IMR-90 (cell line): Measurements from ENCODE around the gene NUDT7. TPM values are rescaled to one million over a fixed set of nuclear protein-coding genes. Genes with fewer than 3 reads are reported as not detected.

Experiments
- ATAC-seq: fragments of 200-7000 bp; cut with Tn5 transposase; 2 replicates; pipeline ENCODE4 v1.9.1; 2020; ENCODE audit warnings: low read depth, mild to moderate bottlenecking, moderate library complexity
- BruUV-seq: library from RNA; stranded (reverse); fragments of 400-500 nt; replicated peaks from 2 replicates; lab custom pipeline; 2021; lab: Mats Ljungman, UMichigan
- CTCF ChIA-PET: fragments of 300-600 bp; formaldehyde crosslinking; extraction: SDS; loops from one replicate; lab custom pipeline; 2021; ENCODE audit warnings: antibody characterized with exemption; lab: Yijun Ruan, JAX
- POLR2A ChIA-PET: fragments of 300-600 bp; sonication (Branson Sonifier 250); formaldehyde crosslinking; loops from one replicate; lab custom pipeline; 2022; ENCODE audit warnings: antibody characterized with exemption; ENCODE audit not compliant: unreplicated experiment; lab: Charles Lee
- DNase-seq: peaks from one replicate; pipeline ENCODE4 v3.0.0; 2013
- H2AFZ ChIP-seq: replicated peaks from 2 replicates; pipeline ENCODE3; 2013; ENCODE audit warnings: low read length, mild to moderate bottlenecking; ENCODE audit not compliant: poor library complexity
- H2AK5ac ChIP-seq: 2 replicates; pipeline ENCODE4 v1.6.1; 2013; ENCODE audit warnings: low read depth, low read length, inconsistent platforms
- H2AK9ac ChIP-seq: replicated peaks from 2 replicates; pipeline ENCODE3; 2013; ENCODE audit warnings: mild to moderate bottlenecking, low read depth, low read length, moderate library complexity; ENCODE audit not compliant: poor library complexity
- H2BK120ac ChIP-seq: 2 replicates; pipeline ENCODE4 v1.6.1; 2013; ENCODE audit warnings: low read depth, low read length, inconsistent platforms
- H2BK15ac ChIP-seq: 3 replicates; pipeline ENCODE4 v1.6.1; 2013; ENCODE audit warnings: low read depth, low read length, inconsistent platforms
- H2BK20ac ChIP-seq: 2 replicates; pipeline ENCODE4 v1.6.1; 2013; ENCODE audit warnings: low read depth, mild to moderate bottlenecking, inconsistent platforms, low read length, moderate library complexity
- H2BK5ac ChIP-seq: 2 replicates; pipeline ENCODE4 v1.6.1; 2013; ENCODE audit warnings: mild to moderate bottlenecking, low read depth, low read length, inconsistent platforms; ENCODE audit not compliant: poor library complexity, severe bottlenecking
- H3K14ac ChIP-seq: replicated peaks from 2 replicates; pipeline ENCODE4 v1.6.1; 2013; ENCODE audit warnings: low read depth, low read length, inconsistent platforms
- H3K18ac ChIP-seq: 2 replicates; pipeline ENCODE4 v1.6.1; 2013; ENCODE audit warnings: low read depth, low read length, control low read depth
- H3K23ac ChIP-seq: 2 replicates; pipeline ENCODE4 v1.6.1; 2013; ENCODE audit warnings: low read depth, low read length, inconsistent platforms
- H3K27ac ChIP-seq: 2 replicates; pipeline ENCODE4 v1.5.1; 2013; ENCODE audit warnings: mild to moderate bottlenecking, control low read depth, low read length; ENCODE audit not compliant: insufficient read depth
- H3K27me3 ChIP-seq: 2 replicates; pipeline ENCODE4 v1.6.1; 2013; ENCODE audit warnings: low read length; ENCODE audit not compliant: control insufficient read depth, insufficient read depth
- H3K36me3 ChIP-seq: 2 replicates; pipeline ENCODE4 v1.6.1; 2013; ENCODE audit warnings: low read length, mixed read lengths; ENCODE audit not compliant: control insufficient read depth, insufficient read depth
- H3K4ac ChIP-seq: 2 replicates; pipeline ENCODE4 v1.6.1; 2013; ENCODE audit warnings: low read depth, low read length, inconsistent platforms
- H3K4me1 ChIP-seq: 2 replicates; pipeline ENCODE4 v1.6.1; 2013; ENCODE audit warnings: low read length, mixed read lengths; ENCODE audit not compliant: control insufficient read depth, insufficient read depth
- H3K4me2 ChIP-seq: 2 replicates; pipeline ENCODE4 v1.6.1; 2013; ENCODE audit warnings: low read depth, mild to moderate bottlenecking, control low read depth, low read length, moderate library complexity
- H3K4me3 ChIP-seq: 2 replicates; pipeline ENCODE4 v1.5.1; 2013; ENCODE audit warnings: low read depth, mild to moderate bottlenecking, control low read depth, low read length, moderate library complexity; ENCODE audit not compliant: insufficient read depth
- H3K56ac ChIP-seq: 2 replicates; pipeline ENCODE4 v1.6.1; 2013; ENCODE audit warnings: low read length, inconsistent platforms; ENCODE audit not compliant: insufficient read depth; ENCODE audit errors: extremely low read depth
- H3K79me1 ChIP-seq, 2 experiments: 2 replicates each; pipeline ENCODE4 v1.6.1; 2013; ENCODE audit warnings: low read length in 2 of 2, inconsistent platforms in 1 of 2, low read depth in 1 of 2
- H3K9ac ChIP-seq: 2 replicates; pipeline ENCODE4 v1.6.1; 2013; ENCODE audit warnings: low read depth, low read length, control low read depth
- H3K9me1 ChIP-seq: 2 replicates; pipeline ENCODE4 v1.6.1; 2013; ENCODE audit warnings: low read length, inconsistent platforms; ENCODE audit not compliant: insufficient read depth
- H3K9me3 ChIP-seq: 2 replicates; pipeline ENCODE4 v1.6.1; 2013; ENCODE audit warnings: low read length; ENCODE audit not compliant: control insufficient read depth, insufficient read depth
- H4K20me1 ChIP-seq: 2 replicates; pipeline ENCODE4 v1.6.1; 2013; ENCODE audit warnings: low read length, inconsistent platforms; ENCODE audit not compliant: insufficient read depth
- H4K5ac ChIP-seq: 2 replicates; pipeline ENCODE4 v1.6.1; 2013; ENCODE audit warnings: mild to moderate bottlenecking, low read depth, low read length, control low read depth
- H4K8ac ChIP-seq, 2 experiments: 2 replicates each; pipeline ENCODE4 v1.6.1; 2013; ENCODE audit warnings: low read depth in 2 of 2, low read length in 2 of 2, control low read depth in 1 of 2, inconsistent platforms in 1 of 2
- H4K91ac ChIP-seq: 2 replicates; pipeline ENCODE4 v1.6.1; 2013; ENCODE audit warnings: low read depth, low read length, inconsistent platforms; ENCODE audit not compliant: insufficient read depth
- BHLHE40 ChIP-seq: fragments of 150-350 bp; IDR thresholded peaks from 2 replicates; pipeline ENCODE4 v1.6.1; 2016; ENCODE audit warnings: mild to moderate bottlenecking, low read depth, low read length
- CEBPB ChIP-seq: IDR thresholded peaks from 2 replicates; pipeline ENCODE4 v1.6.1; 2012; ENCODE audit warnings: low read depth, low read length, improper control_type of control experiment
- CHD1 ChIP-seq: IDR thresholded peaks from 2 replicates; pipeline ENCODE4 v1.6.1; 2012; ENCODE audit warnings: low read depth, low read length, improper control_type of control experiment
- CTCF ChIP-seq: conservative IDR thresholded peaks from 2 replicates; pipeline ENCODE4 v1.5.1; 2012; ENCODE audit warnings: mild to moderate bottlenecking, low read depth, low read length, improper control_type of control experiment
- ELK1 ChIP-seq: fragments of 150-350 bp; IDR thresholded peaks from 2 replicates; pipeline ENCODE4 v1.6.1; 2016; ENCODE audit warnings: low read depth, mild to moderate bottlenecking, low read length, moderate library complexity, borderline replicate concordance
- FOS ChIP-seq: fragments of 150-350 bp; IDR thresholded peaks from 2 replicates; pipeline ENCODE4 v1.6.1; 2016; ENCODE audit warnings: low read depth, low read length
- MAFK ChIP-seq: IDR thresholded peaks from 2 replicates; pipeline ENCODE4 v1.6.1; 2012; ENCODE audit warnings: low read depth, low read length, improper control_type of control experiment
- MAZ ChIP-seq: IDR thresholded peaks from 2 replicates; pipeline ENCODE4 v1.6.1; 2012; ENCODE audit warnings: low read depth, mild to moderate bottlenecking, low read length, improper control_type of control experiment, moderate library complexity, borderline replicate concordance
- MXI1 ChIP-seq: IDR thresholded peaks from 2 replicates; pipeline ENCODE4 v1.6.1; 2012; ENCODE audit warnings: low read depth, mild to moderate bottlenecking, low read length, moderate library complexity, borderline replicate concordance
- NFE2L2 ChIP-seq: fragments of 150-350 bp; IDR thresholded peaks from 2 replicates; pipeline ENCODE4 v1.6.1; 2016; ENCODE audit warnings: low read depth, mild to moderate bottlenecking, low read length
- POLR2A ChIP-seq: IDR thresholded peaks from 2 replicates; pipeline ENCODE4 v1.6.1; 2012; ENCODE audit warnings: mild to moderate bottlenecking, low read depth, low read length
- RAD21 ChIP-seq: IDR thresholded peaks from 2 replicates; pipeline ENCODE4 v1.6.1; 2012; ENCODE audit warnings: low read length, improper control_type of control experiment
- RCOR1 ChIP-seq: IDR thresholded peaks from 2 replicates; pipeline ENCODE4 v1.6.1; 2012; ENCODE audit warnings: mild to moderate bottlenecking, low read length, improper control_type of control experiment; ENCODE audit not compliant: insufficient replicate concordance
- RFX5 ChIP-seq: IDR thresholded peaks from 2 replicates; pipeline ENCODE4 v1.8.0; 2012; ENCODE audit warnings: low read depth, mild to moderate bottlenecking, low read length, moderate library complexity
- SMC3 ChIP-seq: fragments of 150-350 bp; IDR thresholded peaks from 2 replicates; pipeline ENCODE4 v1.6.1; 2016; ENCODE audit warnings: low read depth, mild to moderate bottlenecking, antibody characterized with exemption, low read length, moderate library complexity
- USF2 ChIP-seq: fragments of 150-350 bp; IDR thresholded peaks from 2 replicates; pipeline ENCODE4 v1.6.1; 2017; ENCODE audit warnings: mild to moderate bottlenecking, antibody characterized with exemption, low read length, low read depth
- WGBS, 2 experiments: methylation state at CpG; one replicate each; pipeline versions ENCODE4 v1.1.5 to v1.1.7; 2013; ENCODE audit warnings: missing lambda C conversion rate in 2 of 2; ENCODE audit not compliant: insufficient read length in 1 of 2; ENCODE audit errors: extremely low coverage in 2 of 2; 5-methylcytosine and 5-hydroxymethylcytosine counted together
- dilution Hi-C: fragments of 300-500 bp; cut with HindIII; formaldehyde crosslinking; loops from one replicate; pipeline ENCODE4 v1.14.3; 2018; ENCODE audit warnings: low sequenced_read_pairs; ENCODE audit not compliant: unreplicated experiment
- in situ Hi-C: fragments of 300-500 bp; cut with MboI; formaldehyde crosslinking; loops from 3 replicates; pipeline ENCODE4 v1.14.3; 2019; ENCODE audit warnings: low sequenced_read_pairs, inconsistent platforms, mixed read lengths
- intact Hi-C: fragments of 100-400 bp; cut with micrococcal nuclease; formaldehyde crosslinking; loops from 2 replicates; pipeline ENCODE4 v1.10.0; 2022
- polyA plus RNA-seq, 3 experiments: library from polyadenylated mRNA; depleted of rRNA; stranded (reverse); fragments of >200 nt; gene quantifications; 2 replicates each; pipeline ENCODE4 v1.2.3, GENCODE V29; 2012; ENCODE audit warnings: low replicate concordance in 1 of 3
- total RNA-seq: library from RNA; depleted of rRNA; stranded (reverse); fragments of >200 nt; gene quantifications from 2 replicates; pipeline ENCODE4 v1.2.3, GENCODE V29; 2012

NUDT7 gene
- total and polyA plus RNA-seq, 2 of the 4 experiments (the other 2 are of a cell fraction) = 4.3 to 6.2 TPM

GRCh38 chr16:77785373-77785764 lies 63.1 kb downstream of the NUDT7 start:
- POLR2A ChIA-PET = no interaction called here

More at GRCh38 chr16:77785373-77785764, 63.1 kb downstream of the NUDT7 start:
- Histone ChIP-seq H3K9me1 (peaks cover 2% of the 10 kb centered on the region; the same call in 1 of the 2 replicates), H2BK20ac (no peak overlapping the region; the same call in 1 of the 2 replicates), H3K27me3 (peaks cover 4% of the 10 kb centered on the region; the same call in 1 of the 2 replicates), H2BK5ac (no peak overlapping the region), H2BK15ac (no peak overlapping the region), H3K9me3 (no peaks in the 10 kb centered on the region), H4K8ac (no peak overlapping the region), H2BK120ac (no peak overlapping the region), H3K4me2 (no peak overlapping the region), H3K14ac (no peak overlapping the region), H3K4ac (no peak overlapping the region), H3K4me3 (no peak overlapping the region), H2AFZ (no peak overlapping the region), H3K4me1 (peaks cover 14% of the 10 kb centered on the region), H3K9ac (no peak overlapping the region), H3K79me1 (peaks cover 0 to 3% of the 10 kb centered on the region in 2 experiments; a peak in 2 of 4 replicates), H3K23ac (no peak overlapping the region), H4K20me1 (no peaks in the 10 kb centered on the region), H3K27ac (no peak overlapping the region), H2AK5ac (no peak overlapping the region), H2AK9ac (no peak overlapping the region), H4K5ac (no peak overlapping the region), H3K18ac (no peak overlapping the region), H4K91ac (no peak overlapping the region), H3K56ac (no peak overlapping the region), H3K36me3 (no peaks in the 10 kb centered on the region)
- dilution Hi-C loops = no loop called here
- DNase-seq = no peak
- TF ChIP-seq POLR2A (no peak), RAD21 (no peak), RCOR1 (no peak), USF2 (no peak), CEBPB (no peak), CHD1 (no peak), MAZ (no peak), RFX5 (no peak), FOS (no peak), NFE2L2 (no peak), BHLHE40 (no peak), MXI1 (no peak), ELK1 (no peak), MAFK (no peak), CTCF (no peak), SMC3 (no peak)
- in situ Hi-C loops = no loop called here
- no TSS peak for BruUV-seq
- CTCF ChIA-PET = no interaction called here
- intact Hi-C loops = no loop called here
- WGBS, 2 experiments = no CpG with 5 or more reads among the region's 2 CpGs
- ATAC-seq = no peak
